ENCODE data around the gene ZFAND4.
"Not testable (repeated sequence)": the region's sequence is repeated elsewhere in the genome, so short reads cannot be mapped to it uniquely, and the experiment has no call there.

The ZFAND4 gene

DNA sequence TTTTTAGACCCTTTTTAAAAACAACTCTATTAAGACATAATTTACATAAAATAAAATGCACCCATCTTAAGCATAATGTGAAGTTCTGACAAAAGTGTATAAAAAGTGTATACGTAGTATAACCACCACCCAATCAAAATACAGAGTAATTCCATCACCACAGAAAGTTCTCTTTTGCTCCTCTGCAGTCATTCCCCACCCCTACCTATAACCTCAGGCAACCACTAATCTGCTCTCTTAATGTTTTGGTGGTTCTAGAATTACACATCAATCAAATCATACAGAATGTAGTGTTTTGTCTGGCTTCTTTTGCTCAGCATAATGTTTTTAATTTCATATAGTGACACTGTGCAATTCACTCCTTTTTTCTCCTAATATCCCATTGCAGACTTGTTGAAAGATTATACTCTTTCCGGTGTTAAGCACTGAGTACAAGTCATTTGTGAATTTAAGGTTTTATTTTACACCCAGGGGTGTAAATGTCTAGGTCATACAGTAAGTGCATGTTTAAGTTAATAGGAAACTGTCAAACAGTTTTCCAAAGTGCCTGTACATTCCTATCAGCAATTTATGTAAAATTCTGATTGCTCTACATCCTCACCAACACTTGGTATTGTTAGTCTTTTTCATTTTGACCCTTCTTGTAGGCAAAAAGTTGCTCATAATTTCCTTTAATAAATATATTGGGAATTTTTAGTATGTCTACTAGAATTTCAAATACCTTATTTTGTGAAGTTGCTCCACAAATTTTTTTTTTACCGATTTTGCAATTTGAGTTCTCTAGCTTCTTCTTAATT lies 86.3 kb downstream of the ZFAND4 start:
- no peak for DNase-seq

DNA sequence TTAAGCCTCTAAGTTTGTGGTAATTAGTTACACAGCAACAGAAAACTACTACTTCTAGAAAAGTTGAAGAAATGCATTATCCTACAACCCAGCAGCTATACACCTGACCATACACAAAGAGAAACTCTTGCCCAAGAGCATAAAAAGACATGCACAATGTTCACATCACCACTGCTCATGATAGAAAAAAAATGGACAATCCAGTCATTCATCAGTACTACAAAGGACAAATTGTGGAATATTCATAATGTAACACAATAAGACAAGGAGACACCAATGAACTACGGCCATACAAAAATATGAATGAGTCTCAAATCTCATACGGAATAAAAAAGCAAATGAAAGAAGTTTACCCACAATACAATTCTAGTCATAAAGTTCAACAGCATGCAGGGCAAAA lies 87.4 kb downstream of the ZFAND4 start:
- DNase-seq, result no peak

DNA sequence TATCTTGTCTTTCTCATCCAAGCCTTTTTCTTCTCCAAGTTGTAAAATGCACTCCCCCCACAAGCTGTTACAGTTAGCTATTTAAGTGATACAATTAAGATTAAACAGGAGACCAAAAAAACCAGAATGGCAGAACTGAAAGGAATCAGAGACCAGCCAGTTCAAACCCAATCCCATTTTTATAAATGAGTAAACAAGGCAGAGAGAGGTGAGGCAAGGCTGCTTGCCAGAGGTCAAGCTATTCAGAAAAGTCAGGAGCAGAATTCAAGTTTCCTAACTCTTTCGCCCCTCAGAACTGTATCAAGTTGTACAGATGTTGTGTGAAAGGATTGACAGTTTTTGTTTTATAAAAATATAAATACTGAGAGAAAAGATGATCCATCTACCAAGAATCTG lies 90.2 kb downstream of the ZFAND4 start:
- no peak for DNase-seq

- DNase-seq, result no peak
Measured at GRCh38 chr10:45581582-45582385, 90.8 kb downstream of the ZFAND4 start.

- DNase-seq, result no peak
Measured at GRCh38 chr10:45581216-45581549, 91.4 kb downstream of the ZFAND4 start.

GRCh38 chr10:45580371-45581215 lies 92.0 kb downstream of the ZFAND4 start:
- DNase-seq, result no peak

- no peak for DNase-seq
Measured at GRCh38 chr10:45578384-45578971, 94.1 kb downstream of the ZFAND4 start.

GRCh38 chr10:45575966-45576597 lies 96.5 kb downstream of the ZFAND4 start:
- DNase-seq, result no peak

GRCh38 chr10:45575032-45575761 lies 97.4 kb downstream of the ZFAND4 start:
- DNase-seq, result not testable (repeated sequence)

GRCh38 chr10:45569471-45569870 lies 103.1 kb downstream of the ZFAND4 start:
- no peak for DNase-seq

- DNase-seq, result no peak
Measured at GRCh38 chr10:45566415-45566814, 106.2 kb downstream of the ZFAND4 start.
